H9 (cell line): ENCODE data around the gene FNDC1. TPM values are rescaled to one million over a fixed set of nuclear protein-coding genes. Genes with fewer than 3 reads are reported as not detected.

Experiments used
- DNase-seq: peaks from one replicate; pipeline ENCODE4 v3.0.0-alpha.2; 2017
- H2AFZ ChIP-seq: one replicate; pipeline ENCODE4 v1.6.1; 2013; ENCODE audit warnings: mild to moderate bottlenecking, low read length, control low read depth, moderate library complexity
- H2AK5ac ChIP-seq: 2 replicates; pipeline ENCODE4 v1.6.1; 2013; ENCODE audit warnings: low read length, control low read depth, mixed read lengths; ENCODE audit not compliant: insufficient read length
- H2BK120ac ChIP-seq: one replicate; pipeline ENCODE4 v1.6.1; 2013; ENCODE audit warnings: low read depth, mild to moderate bottlenecking, low read length, control low read depth, inconsistent platforms; ENCODE audit not compliant: poor library complexity, severe bottlenecking
- H2BK12ac ChIP-seq: 2 replicates; pipeline ENCODE4 v1.6.1; 2013; ENCODE audit warnings: low read length, control low read depth, mixed read lengths, low read depth; ENCODE audit not compliant: insufficient read length
- H2BK15ac ChIP-seq: 2 replicates; pipeline ENCODE4 v1.6.1; 2013; ENCODE audit warnings: low read depth, low read length, control low read depth
- H2BK20ac ChIP-seq: one replicate; pipeline ENCODE4 v1.6.1; 2013; ENCODE audit warnings: low read depth, mild to moderate bottlenecking, low read length, control low read depth, inconsistent platforms; ENCODE audit not compliant: poor library complexity, severe bottlenecking
- H2BK5ac ChIP-seq: 2 replicates; pipeline ENCODE4 v1.6.1; 2013; ENCODE audit warnings: low read length, control low read depth, mixed read lengths; ENCODE audit not compliant: insufficient read length
- H3K14ac ChIP-seq: 2 replicates; pipeline ENCODE4 v1.6.1; 2013; ENCODE audit warnings: low read length, control low read depth; ENCODE audit not compliant: insufficient read depth
- H3K18ac ChIP-seq: 2 replicates; pipeline ENCODE4 v1.6.1; 2013; ENCODE audit warnings: low read depth, mild to moderate bottlenecking, mixed read lengths, low read length, control low read depth; ENCODE audit not compliant: insufficient read length
- H3K23ac ChIP-seq: 2 replicates; pipeline ENCODE4 v1.6.1; 2013; ENCODE audit warnings: low read length, control low read depth, mixed read lengths, low read depth; ENCODE audit not compliant: insufficient read length
- H3K23me2 ChIP-seq: 2 replicates; pipeline ENCODE4 v1.6.1; 2013; ENCODE audit warnings: low read depth, mild to moderate bottlenecking, mixed read lengths, low read length, control low read depth; ENCODE audit not compliant: insufficient read length, poor library complexity, severe bottlenecking
- H3K27ac ChIP-seq: 2 replicates; pipeline ENCODE4 v1.5.1; 2013; ENCODE audit warnings: low read length, control low read depth, mixed read lengths, low read depth; ENCODE audit not compliant: insufficient read length
- H3K27me3 ChIP-seq: 2 replicates; pipeline ENCODE4 v1.6.1; 2013; ENCODE audit warnings: low read length, control low read depth, inconsistent platforms; ENCODE audit not compliant: insufficient read depth
- H3K4ac ChIP-seq: 2 replicates; pipeline ENCODE4 v1.6.1; 2013; ENCODE audit warnings: low read depth, mild to moderate bottlenecking, control low read depth, inconsistent platforms, low read length, moderate library complexity
- H3K4me1 ChIP-seq: 2 replicates; pipeline ENCODE4 v1.6.1; 2013; ENCODE audit warnings: low read length, control low read depth, inconsistent platforms; ENCODE audit not compliant: insufficient read depth
- H3K4me2 ChIP-seq: 2 replicates; pipeline ENCODE4 v1.6.1; 2013; ENCODE audit warnings: low read length, control low read depth, mixed read lengths; ENCODE audit not compliant: insufficient read length, insufficient read depth
- H3K56ac ChIP-seq: 2 replicates; pipeline ENCODE4 v1.6.1; 2013; ENCODE audit warnings: low read depth, mild to moderate bottlenecking, mixed read lengths, low read length, control low read depth; ENCODE audit not compliant: insufficient read length
- H3K79me1 ChIP-seq: 2 replicates; pipeline ENCODE4 v1.6.1; 2013; ENCODE audit warnings: low read depth, mild to moderate bottlenecking, moderate library complexity, low read length, control low read depth, inconsistent platforms; ENCODE audit not compliant: insufficient read depth, poor library complexity, severe bottlenecking
- H3K79me2 ChIP-seq: 2 replicates; pipeline ENCODE4 v1.6.1; 2013; ENCODE audit warnings: low read length, control low read depth, inconsistent platforms; ENCODE audit not compliant: insufficient read depth
- H3K9ac ChIP-seq: 2 replicates; pipeline ENCODE4 v1.6.1; 2013; ENCODE audit warnings: low read length, control low read depth, mixed read lengths; ENCODE audit not compliant: insufficient read length; ENCODE audit errors: extremely low read depth
- H3K9me3 ChIP-seq: one replicate; pipeline ENCODE4 v1.6.1; 2013; ENCODE audit warnings: low read depth, low read length, inconsistent platforms; ENCODE audit not compliant: control insufficient read depth
- H3T11ph ChIP-seq: one replicate; pipeline ENCODE4 v1.6.1; 2013; ENCODE audit warnings: mild to moderate bottlenecking, low read length, control low read depth, inconsistent platforms
- H4K20me1 ChIP-seq: one replicate; pipeline ENCODE4 v1.6.1; 2013; ENCODE audit not compliant: control insufficient read depth, insufficient read length, insufficient read depth
- H4K5ac ChIP-seq: 2 replicates; pipeline ENCODE4 v1.6.1; 2013; ENCODE audit warnings: low read depth, mild to moderate bottlenecking, mixed read lengths, low read length, control low read depth; ENCODE audit not compliant: insufficient read length
- H4K8ac ChIP-seq: replicated peaks from 2 replicates; pipeline ENCODE4 v1.6.1; 2013; ENCODE audit warnings: low read length, control low read depth, mixed read lengths, low read depth; ENCODE audit not compliant: insufficient read length
- H4K91ac ChIP-seq: 2 replicates; pipeline ENCODE4 v1.6.1; 2013; ENCODE audit warnings: low read depth, mild to moderate bottlenecking, moderate library complexity, mixed read lengths, low read length, control low read depth; ENCODE audit not compliant: insufficient read length
- H3K27ac Mint-ChIP-seq, 3 experiments: 2 replicates in 2 of 3; 3 replicates in 1 of 3; pipeline ENCODE4 v1.8.0; 2020 to 2021; ENCODE audit warnings: mixed read lengths in 3 of 3, mild to moderate bottlenecking in 1 of 3, moderate library complexity in 1 of 3
- H3K27me3 Mint-ChIP-seq: 2 replicates; pipeline ENCODE4 v1.8.0; 2021; ENCODE audit warnings: low read depth, mild to moderate bottlenecking, moderate library complexity, mixed read lengths
- H3K36me3 Mint-ChIP-seq, 3 experiments: 2 replicates in 2 of 3; 3 replicates in 1 of 3; pipeline ENCODE4 v1.8.0; 2020 to 2021; ENCODE audit warnings: low read depth in 3 of 3, mixed read lengths in 3 of 3; ENCODE audit not compliant: insufficient read depth in 1 of 3
- H3K4me1 Mint-ChIP-seq, 2 experiments: 2 replicates each; pipeline ENCODE4 v1.8.0; 2020; ENCODE audit warnings: mixed read lengths in 2 of 2
- H3K4me3 Mint-ChIP-seq, 2 experiments: 2 replicates in 1 of 2; 3 replicates in 1 of 2; pipeline ENCODE4 v1.8.0; 2020 to 2021; ENCODE audit warnings: mild to moderate bottlenecking in 2 of 2, mixed read lengths in 2 of 2, moderate library complexity in 1 of 2
- H3K9me3 Mint-ChIP-seq, 2 experiments: 2 replicates in 1 of 2; 3 replicates in 1 of 2; pipeline ENCODE4 v1.8.0; 2020; ENCODE audit warnings: mild to moderate bottlenecking in 2 of 2, mixed read lengths in 2 of 2, moderate library complexity in 1 of 2
- CTCF ChIP-seq: fragments of 200-600 bp; sonication (generic); conservative IDR thresholded peaks from 3 replicates; pipeline ENCODE4 v1.8.0; 2021; ENCODE audit warnings: antibody characterized with exemption, mild to moderate bottlenecking
- WGBS: extraction: QIAGEN DNeasy Blood & Tissue Kit; methylation state at CpG from one replicate; pipeline ENCODE4 v1.1.7; 2013; ENCODE audit warnings: missing lambda C conversion rate, low lambda C conversion rate, mixed read lengths; ENCODE audit not compliant: insufficient read length; ENCODE audit errors: extremely low coverage; 5-methylcytosine and 5-hydroxymethylcytosine counted together
- total RNA-seq: library from RNA; stranded (reverse); gene quantifications from 2 replicates; pipeline ENCODE4 v1.2.1, GENCODE V29; 2021

Gene FNDC1
- total RNA-seq, 1 experiment from 2014 or later: 0.24 TPM

- no peak overlapping the region for H3K27ac Mint-ChIP-seq
- Histone ChIP-seq H3K18ac (no peak overlapping the region), H4K5ac (no peak overlapping the region), H4K20me1 (no peaks in the 10 kb centered on the region), H3K9me3 (no peaks in the 10 kb centered on the region), H3K4me1 (no peaks in the 10 kb centered on the region), H2AK5ac (no peak overlapping the region), H3K14ac (no peak overlapping the region), H3K27ac (no peak overlapping the region), H3K27me3 (no peaks in the 10 kb centered on the region; the same call in 1 of the 2 replicates), H3K9ac (no peak overlapping the region), H4K91ac (no peak overlapping the region), H4K8ac (no peak overlapping the region), H3K56ac (no peak overlapping the region), H3K4ac (no peak overlapping the region), H3T11ph (no peak overlapping the region), H2AFZ (no peak overlapping the region), H3K23ac (no peak overlapping the region), H3K79me2 (no peaks in the 10 kb centered on the region), H2BK5ac (no peak overlapping the region), H3K23me2 (no peaks in the 10 kb centered on the region), H2BK20ac (no peak overlapping the region), H3K4me2 (no peak overlapping the region), H3K79me1 (no peaks in the 10 kb centered on the region), H2BK15ac (no peak overlapping the region), H2BK12ac (no peak overlapping the region), H2BK120ac (no peak overlapping the region)
- H3K27me3 Mint-ChIP-seq: peaks cover 43% of the 10 kb centered on the region
- TF ChIP-seq CTCF: no peak
- no peaks in the 10 kb centered on the region for H3K36me3 Mint-ChIP-seq
- WGBS: no CpG with 5 or more reads among the region's 4 CpGs
- peaks cover 3 to 4% of the 10 kb centered on the region in 2 experiments; a peak in 1 of 4 replicates for H3K4me1 Mint-ChIP-seq
- no peaks in the 10 kb centered on the region for H3K9me3 Mint-ChIP-seq
- H3K4me3 Mint-ChIP-seq: no peak overlapping the region
- no peak for DNase-seq
These were observed 7.7 kb downstream of the FNDC1 start for GRCh38 chr6:159176913-159177312.
